Activated naive CD8-positive, alpha-beta T cell treated with anti-CD3 and anti-CD28 coated beads, Interleukin-2, amount 10 ng/mL, durations not matched to agents 7 days and 5 days (primary cell): ENCODE measurements around the gene PTGES. TPM values are rescaled to one million over a fixed set of nuclear protein-coding genes. Genes with fewer than 3 reads are reported as not detected.

Experiments
- ATAC-seq: fragments of 150-1000 bp; cut with Tn5 transposase; one replicate; pipeline ENCODE4 v1.10.0; 2021; ENCODE audit warnings: low read depth, moderate library complexity
- POLR2A ChIA-PET: fragments of 350-600 bp; sonication (Branson Sonifier 250); formaldehyde crosslinking; loops from one replicate; lab custom pipeline; 2021; ENCODE audit warnings: antibody characterized with exemption; lab: Charles Lee
- DNase-seq: peaks from one replicate; pipeline ENCODE4 v3.0.0; 2021
- H3K27ac Mint-ChIP-seq: one replicate; pipeline ENCODE4 v1.8.0; 2022; ENCODE audit warnings: mild to moderate bottlenecking, mixed read lengths
- H3K27me3 Mint-ChIP-seq: one replicate; pipeline ENCODE4 v1.8.0; 2022; ENCODE audit warnings: mild to moderate bottlenecking, moderate library complexity, mixed read lengths
- H3K36me3 Mint-ChIP-seq: one replicate; pipeline ENCODE4 v1.8.0; 2021; ENCODE audit warnings: mild to moderate bottlenecking, mixed read lengths
- H3K4me1 Mint-ChIP-seq: one replicate; pipeline ENCODE4 v1.8.0; 2021; ENCODE audit warnings: mixed read lengths
- H3K4me3 Mint-ChIP-seq: one replicate; pipeline ENCODE4 v1.8.0; 2022; ENCODE audit warnings: mild to moderate bottlenecking, moderate library complexity, mixed read lengths
- H3K9me3 Mint-ChIP-seq: one replicate; pipeline ENCODE4 v1.8.0; 2021; ENCODE audit warnings: mixed read lengths
- total RNA-seq, 2 experiments: library from RNA; stranded (reverse); gene quantifications; one replicate each; pipeline ENCODE4 v1.2.3, GENCODE V29; 2021

The PTGES gene
- total RNA-seq, 2 experiments from 2014 or later: not detected

DNA sequence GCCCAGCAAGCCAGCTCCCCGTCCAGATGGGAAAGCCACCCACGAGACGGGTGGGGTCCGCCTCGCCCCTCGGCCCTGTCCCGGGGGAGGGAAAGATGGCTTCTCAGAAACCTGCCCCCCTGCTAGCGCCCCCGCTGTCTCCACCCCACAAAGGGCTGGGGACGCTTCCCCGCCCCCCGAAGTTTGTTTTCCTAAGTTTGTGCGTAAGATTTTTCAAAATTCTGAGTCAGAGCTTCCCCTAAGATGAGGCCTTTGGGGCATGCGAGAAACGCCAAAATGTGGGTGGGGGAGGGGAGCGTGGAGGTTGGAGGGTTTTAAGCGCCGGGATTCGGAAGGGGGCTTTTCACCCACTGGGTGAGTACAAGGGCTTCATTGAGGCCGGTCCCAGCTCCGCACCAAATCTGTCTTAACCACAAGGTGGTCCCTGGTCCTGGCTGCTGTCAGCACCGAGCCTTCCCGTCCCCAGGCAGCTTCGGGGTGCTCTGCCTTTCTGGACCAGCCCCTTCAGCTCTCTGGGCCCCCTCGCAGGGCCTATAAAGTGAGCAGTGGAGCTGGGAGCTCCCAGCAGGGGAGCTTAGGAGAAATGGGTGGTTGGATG lies 55.1 kb downstream of the PTGES start:
- peaks cover 62% of the 10 kb centered on the region for H3K27me3 Mint-ChIP-seq
- H3K36me3 Mint-ChIP-seq: no peaks in the 10 kb centered on the region
- DNase-seq (no peak), ATAC-seq (peak; percentile 14)
- no peak overlapping the region for H3K27ac Mint-ChIP-seq
- peak overlapping the region; percentile 16 for H3K4me3 Mint-ChIP-seq
- POLR2A ChIA-PET: interaction anchor here (0.5 to 0.7 kb wide), 2 partner anchors 40 to 166 kb away, joined by 3 to 4 read pairs; no protein-coding TSS in a partner anchor
- peaks cover 3% of the 10 kb centered on the region for H3K4me1 Mint-ChIP-seq
- H3K9me3 Mint-ChIP-seq: no peaks in the 10 kb centered on the region

DNA sequence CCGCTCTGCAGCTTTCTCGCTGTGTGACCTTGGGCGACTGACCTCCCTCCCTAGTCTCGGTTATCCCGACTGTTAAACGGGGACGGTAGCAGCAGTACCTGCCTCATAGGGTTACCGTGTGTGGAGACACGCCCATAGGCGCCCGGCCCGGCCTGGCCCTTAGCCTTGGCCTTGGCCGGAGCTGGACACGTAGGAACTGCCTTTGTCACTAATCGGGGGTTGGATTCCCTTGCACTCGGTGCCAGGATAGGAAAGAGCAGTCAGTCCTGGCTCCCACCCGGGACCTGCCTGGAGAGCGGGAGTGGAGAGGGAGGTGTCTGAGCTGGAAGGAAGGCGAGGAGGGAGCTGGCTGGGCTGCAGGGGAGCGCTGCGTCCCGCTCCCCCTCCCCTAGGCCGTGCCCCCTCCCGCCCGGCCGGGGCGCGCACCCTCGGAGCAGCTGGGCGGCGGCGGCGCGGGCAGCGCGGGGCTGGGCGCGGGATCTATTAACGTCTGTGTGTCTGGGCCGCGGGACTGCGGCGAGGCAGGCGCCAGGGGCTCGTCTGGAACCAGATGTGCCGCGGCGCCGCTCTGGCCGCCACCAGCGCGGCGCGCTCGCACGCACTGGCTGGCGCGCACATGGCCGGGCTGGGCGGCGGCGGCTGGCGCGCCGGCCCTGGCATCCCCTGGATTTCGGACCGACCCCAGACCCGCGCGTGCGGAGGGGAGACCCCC lies 55.7 kb downstream of the PTGES start:
- Mint-ChIP-seq H3K27ac (no peak overlapping the region), H3K4me1 (peaks cover 3% of the 10 kb centered on the region), H3K9me3 (no peaks in the 10 kb centered on the region), H3K4me3 (peak overlapping the region; percentile 60), H3K27me3 (peaks cover 59% of the 10 kb centered on the region), H3K36me3 (no peaks in the 10 kb centered on the region)
- peak; percentile 59 for ATAC-seq
- POLR2A ChIA-PET: interaction anchor here (0.7 kb wide), 1 partner anchor 41 kb away, joined by 3 read pairs; no protein-coding TSS in a partner anchor
- no peak for DNase-seq

DNA sequence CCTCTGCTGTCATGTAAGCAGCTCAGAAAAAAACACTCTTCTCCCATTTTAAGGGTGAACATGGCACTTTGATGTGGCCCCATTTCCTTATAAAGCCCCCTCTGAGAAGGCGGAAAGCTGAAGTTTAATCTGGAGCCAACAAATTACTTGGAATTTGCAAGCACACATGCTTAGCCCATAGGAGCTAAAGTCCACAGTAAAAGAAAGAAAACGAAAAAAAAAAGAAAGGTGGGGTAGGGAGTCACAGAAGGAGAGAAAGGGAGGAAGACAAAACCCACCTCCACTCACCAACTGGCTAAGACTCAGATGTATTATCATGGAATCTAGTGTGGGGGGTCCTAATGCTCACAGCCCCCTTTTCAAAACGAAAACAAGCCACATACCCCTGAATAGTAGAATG lies 57.0 kb downstream of the PTGES start:
- H3K4me3 Mint-ChIP-seq: no peak overlapping the region
- POLR2A ChIA-PET: no interaction called here
- no peaks in the 10 kb centered on the region for H3K36me3 Mint-ChIP-seq

DNA sequence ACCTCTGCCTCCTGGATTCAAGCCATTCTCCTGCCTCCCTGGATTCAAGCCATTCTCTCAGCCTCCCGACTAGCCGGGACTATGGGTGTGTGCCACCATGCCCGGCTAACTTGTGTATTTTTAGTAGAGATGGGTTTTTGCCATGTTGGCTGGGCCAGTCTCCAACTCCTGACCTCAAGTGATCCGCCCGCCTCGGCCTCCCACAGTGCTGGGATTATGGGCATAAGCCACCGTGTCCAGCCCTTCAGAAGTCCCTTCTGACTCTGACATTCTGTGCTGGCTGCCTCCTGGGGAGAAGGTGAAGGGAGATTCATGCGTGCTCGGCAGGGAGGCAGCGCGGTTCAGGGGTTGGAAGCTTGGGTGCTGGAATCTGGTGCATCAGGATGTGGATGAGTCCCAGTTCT lies 58.6 kb downstream of the PTGES start:
- H3K27me3 Mint-ChIP-seq: peaks cover 42% of the 10 kb centered on the region
- H3K4me3 Mint-ChIP-seq: no peak overlapping the region
- no peak overlapping the region for H3K27ac Mint-ChIP-seq
- H3K36me3 Mint-ChIP-seq: no peaks in the 10 kb centered on the region
- ATAC-seq: no peak
- DNase-seq: no peak
- POLR2A ChIA-PET: no interaction called here
- H3K4me1 Mint-ChIP-seq: peaks cover 3% of the 10 kb centered on the region
- H3K9me3 Mint-ChIP-seq: no peaks in the 10 kb centered on the region

More for the DNA sequence above, 57.0 kb downstream of the PTGES start:
- Mint-ChIP-seq H3K9me3 (no peaks in the 10 kb centered on the region), H3K27ac (no peak overlapping the region), H3K27me3 (peaks cover 54% of the 10 kb centered on the region), H3K4me1 (peaks cover 3% of the 10 kb centered on the region)
- DNase-seq (no peak), ATAC-seq (no peak)

DNA sequence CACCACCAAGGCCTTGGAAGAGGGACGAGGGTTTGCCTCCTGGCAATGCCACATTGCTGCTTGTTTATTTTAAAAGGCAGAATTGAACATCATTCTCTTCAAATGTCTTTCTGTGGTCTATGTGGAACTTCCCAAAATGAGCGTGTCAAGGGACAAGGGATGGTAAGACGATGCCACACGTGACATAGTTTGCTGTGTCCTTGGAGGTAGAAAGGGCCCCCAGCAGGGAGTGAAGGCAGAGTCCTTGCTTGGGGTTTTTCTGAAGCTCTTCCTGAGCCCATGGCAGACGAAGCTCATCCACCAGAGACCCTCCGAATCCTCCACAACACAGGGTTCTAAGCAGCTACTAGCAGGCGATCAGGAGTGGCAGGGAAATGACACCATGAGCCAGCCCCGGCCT lies 59.1 kb downstream of the PTGES start:
- peaks cover 37% of the 10 kb centered on the region for H3K27me3 Mint-ChIP-seq
- no peaks in the 10 kb centered on the region for H3K9me3 Mint-ChIP-seq
- ATAC-seq (no peak), DNase-seq (no peak)
- H3K36me3 Mint-ChIP-seq: no peaks in the 10 kb centered on the region
- POLR2A ChIA-PET: no interaction called here
- H3K27ac Mint-ChIP-seq: no peak overlapping the region
- peaks cover 3% of the 10 kb centered on the region for H3K4me1 Mint-ChIP-seq
- H3K4me3 Mint-ChIP-seq: no peak overlapping the region

DNA sequence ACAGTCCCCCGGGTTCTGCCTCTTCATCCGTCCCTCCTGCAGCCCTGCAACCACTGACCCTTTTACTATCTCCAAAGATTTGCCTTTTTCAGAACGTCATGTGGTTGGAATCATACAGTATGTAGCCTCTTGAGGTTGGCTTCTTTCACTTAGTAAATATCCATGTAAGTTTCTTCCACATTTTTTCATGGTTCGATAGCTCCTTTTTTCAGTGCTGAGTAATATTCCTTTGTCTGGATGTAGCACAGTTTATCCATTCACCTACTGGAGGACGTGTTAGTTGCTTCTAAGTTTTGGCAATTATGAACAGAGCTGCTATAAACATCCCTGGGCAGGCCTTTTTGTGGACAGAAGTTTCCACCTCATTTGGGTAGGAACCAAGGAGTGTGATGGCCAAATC lies 60.3 kb downstream of the PTGES start:
- H3K9me3 Mint-ChIP-seq: no peaks in the 10 kb centered on the region
- no peak overlapping the region for H3K27ac Mint-ChIP-seq
- H3K4me1 Mint-ChIP-seq: peaks cover 3% of the 10 kb centered on the region
- ATAC-seq (no peak), DNase-seq (no peak)
- no peak overlapping the region for H3K4me3 Mint-ChIP-seq
- H3K27me3 Mint-ChIP-seq: peaks cover 33% of the 10 kb centered on the region
- H3K36me3 Mint-ChIP-seq: no peaks in the 10 kb centered on the region
- POLR2A ChIA-PET: no interaction called here

Other genes starting within 250 kb of the PTGES start
- gene C9orf50, start 131.9 kb downstream of the PTGES start, total RNA-seq: not detected
- 10 to 100 TPM; 30.1 to 34.9 TPM for gene NTMT1, start 126.9 kb downstream of the PTGES start, total RNA-seq
- gene ASB6, start 110.9 kb downstream of the PTGES start, total RNA-seq: 10 to 100 TPM; 27.8 to 29.0 TPM
- gene PRRX2, start 87.4 kb downstream of the PTGES start, total RNA-seq: not detected
- gene TOR1B, start 50.1 kb upstream of the PTGES start, total RNA-seq: 10 to 100 TPM; 28.6 TPM
- 10 to 100 TPM; 46.6 to 47.2 TPM for gene TOR1A, start 71.1 kb upstream of the PTGES start, total RNA-seq
- 10 to 100 TPM; 71.4 to 73.4 TPM for gene C9orf78, start 82.2 kb upstream of the PTGES start, total RNA-seq
- 100 to 1,000 TPM; 107 to 111 TPM for gene USP20, start 82.4 kb upstream of the PTGES start, total RNA-seq